GM04503 (cell line): ENCODE results near the gene IL22RA2.

Source experiments
- DNase-seq: peaks from one replicate; pipeline ENCODE4 v3.0.0-alpha.2; 2012; ENCODE audit warnings: low read depth

Gene IL22RA2

DNA sequence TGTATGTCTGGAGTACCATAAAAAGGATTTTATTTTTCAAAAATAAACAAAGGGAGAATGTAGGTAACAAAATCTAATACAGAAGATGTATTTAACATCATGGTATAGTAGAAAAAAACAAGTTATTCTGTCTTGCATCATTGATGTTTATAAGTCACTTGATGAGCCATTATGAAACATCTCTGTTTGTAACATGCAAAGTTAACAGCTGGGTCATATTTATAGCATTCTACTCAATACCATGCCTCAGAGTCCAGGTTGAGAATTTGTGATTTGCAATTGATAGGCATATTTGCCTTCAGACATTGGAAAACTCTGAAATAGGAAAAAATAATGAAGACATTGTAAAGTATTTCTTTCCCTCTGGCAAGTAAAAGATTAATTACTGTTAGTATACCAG lies 76.4 kb downstream of the IL22RA2 start:
- no peak for DNase-seq

- DNase-seq, result no peak
Measured at GRCh38 chr6:137095651-137096238, 77.7 kb downstream of the IL22RA2 start.

DNA sequence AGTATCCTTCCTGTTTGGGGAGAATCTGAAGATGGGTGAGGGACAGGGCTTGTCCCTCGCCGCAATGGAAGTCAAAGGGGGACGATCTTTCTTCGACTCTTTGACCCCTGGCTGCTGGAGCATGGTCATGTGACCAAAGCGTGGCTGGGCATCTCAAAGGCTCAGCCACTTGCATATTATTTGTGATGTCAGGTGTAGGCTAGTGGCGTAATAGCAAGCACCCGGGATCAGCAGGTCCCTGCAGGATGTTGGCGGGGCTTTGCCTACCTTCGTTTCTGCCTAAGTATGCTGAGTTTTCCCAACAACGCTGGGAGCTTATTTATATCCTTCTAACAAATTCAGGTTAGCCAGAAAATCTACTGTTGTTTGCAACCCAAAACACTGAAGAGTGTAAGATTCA lies 78.4 kb downstream of the IL22RA2 start:
- DNase-seq, result no peak

GRCh38 chr6:137094411-137095008 lies 78.9 kb downstream of the IL22RA2 start:
- peak; percentile 19 for DNase-seq
